ENCODE data around the gene SLC16A3. TPM values are rescaled to one million over a fixed set of nuclear protein-coding genes. Genes with fewer than 3 reads are reported as not detected.
A peak's percentile ranks its signal among the peaks of the same experiment; 100 is the strongest.

Gene SLC16A3
- total and polyA plus RNA-seq, 9 of the 15 experiments (the other 6 are each of a cell fraction or from before 2014, with no cell fraction given), result 0.11 to 5.4 (median 1.2) TPM; not detected in 2

DNA sequence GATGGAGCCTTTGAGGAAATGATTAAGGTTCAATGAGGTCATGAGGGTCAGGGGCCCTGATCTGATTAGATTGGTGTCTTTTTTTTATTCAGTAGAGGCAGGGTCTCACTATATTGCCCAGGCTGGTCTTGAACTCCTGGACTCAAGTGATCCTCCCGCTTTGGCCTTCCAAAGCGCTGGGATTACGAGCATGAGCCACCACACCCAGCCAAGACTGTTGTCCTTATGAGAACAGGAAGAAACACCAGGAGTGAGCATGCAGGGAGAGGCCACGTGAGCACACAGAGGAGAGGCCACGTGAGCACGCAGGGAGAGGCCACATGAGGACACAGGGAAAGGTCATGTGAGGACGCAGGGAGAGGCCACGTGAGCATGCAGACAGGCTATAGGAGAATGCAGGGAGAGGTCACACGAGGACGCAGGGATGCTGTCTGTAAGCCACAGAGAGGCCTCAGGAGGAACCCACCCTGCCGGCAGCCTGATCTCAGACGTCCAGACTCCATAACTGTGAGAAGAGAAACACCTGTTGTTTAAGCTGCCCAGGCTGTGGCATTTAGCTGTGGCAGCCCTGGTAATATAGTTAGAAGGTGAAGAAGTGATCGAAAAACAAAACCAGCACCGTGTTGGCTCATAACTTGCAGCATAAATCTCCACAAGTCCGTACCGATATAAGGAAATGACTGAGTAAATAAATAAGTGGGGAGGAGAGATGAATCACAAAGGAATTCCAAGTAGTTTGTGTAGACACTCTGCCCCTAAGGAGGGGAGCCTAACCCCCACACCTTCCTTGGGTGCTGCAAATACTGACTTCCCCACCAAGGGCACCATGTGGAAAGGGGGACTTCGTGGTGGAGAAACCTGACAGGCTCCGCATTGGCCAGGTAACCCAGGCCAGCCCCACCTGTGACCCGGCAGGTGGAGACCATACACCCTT lies 59.3 kb downstream of the SLC16A3 start (continued):
- TF ChIP-seq, protein P1, sequence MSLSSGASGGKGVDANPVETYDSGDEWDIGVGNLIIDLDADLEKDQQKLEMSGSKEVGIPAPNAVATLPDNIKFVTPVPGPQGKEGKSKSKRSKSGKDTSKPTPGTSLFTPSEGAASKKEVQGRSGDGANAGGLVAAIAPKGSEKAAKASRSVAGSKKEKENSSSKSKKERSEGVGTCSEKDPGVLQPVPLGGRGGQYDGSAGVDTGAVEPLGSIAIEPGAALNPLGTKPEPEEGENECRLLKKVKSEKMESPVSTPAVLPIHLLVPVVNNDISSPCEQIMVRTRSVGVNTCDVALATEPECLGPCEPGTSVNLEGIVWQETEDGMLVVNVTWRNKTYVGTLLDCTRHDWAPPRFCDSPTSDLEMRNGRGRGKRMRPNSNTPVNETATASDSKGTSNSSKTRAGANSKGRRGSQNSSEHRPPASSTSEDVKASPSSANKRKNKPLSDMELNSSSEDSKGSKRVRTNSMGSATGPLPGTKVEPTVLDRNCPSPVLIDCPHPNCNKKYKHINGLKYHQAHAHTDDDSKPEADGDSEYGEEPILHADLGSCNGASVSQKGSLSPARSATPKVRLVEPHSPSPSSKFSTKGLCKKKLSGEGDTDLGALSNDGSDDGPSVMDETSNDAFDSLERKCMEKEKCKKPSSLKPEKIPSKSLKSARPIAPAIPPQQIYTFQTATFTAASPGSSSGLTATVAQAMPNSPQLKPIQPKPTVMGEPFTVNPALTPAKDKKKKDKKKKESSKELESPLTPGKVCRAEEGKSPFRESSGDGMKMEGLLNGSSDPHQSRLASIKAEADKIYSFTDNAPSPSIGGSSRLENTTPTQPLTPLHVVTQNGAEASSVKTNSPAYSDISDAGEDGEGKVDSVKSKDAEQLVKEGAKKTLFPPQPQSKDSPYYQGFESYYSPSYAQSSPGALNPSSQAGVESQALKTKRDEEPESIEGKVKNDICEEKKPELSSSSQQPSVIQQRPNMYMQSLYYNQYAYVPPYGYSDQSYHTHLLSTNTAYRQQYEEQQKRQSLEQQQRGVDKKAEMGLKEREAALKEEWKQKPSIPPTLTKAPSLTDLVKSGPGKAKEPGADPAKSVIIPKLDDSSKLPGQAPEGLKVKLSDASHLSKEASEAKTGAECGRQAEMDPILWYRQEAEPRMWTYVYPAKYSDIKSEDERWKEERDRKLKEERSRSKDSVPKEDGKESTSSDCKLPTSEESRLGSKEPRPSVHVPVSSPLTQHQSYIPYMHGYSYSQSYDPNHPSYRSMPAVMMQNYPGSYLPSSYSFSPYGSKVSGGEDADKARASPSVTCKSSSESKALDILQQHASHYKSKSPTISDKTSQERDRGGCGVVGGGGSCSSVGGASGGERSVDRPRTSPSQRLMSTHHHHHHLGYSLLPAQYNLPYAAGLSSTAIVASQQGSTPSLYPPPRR (CRISPR knock-in tag; IDR thresholded peaks at IDR 0.05; ENCODE audit: borderline replicate concordance), result no peak
- TF ChIP-seq HDAC3 (IDR thresholded peaks at IDR 0.05; ENCODE audit: borderline replicate concordance, partially characterized antibody) (peak; percentile 90), ARID1B (IDR thresholded peaks at IDR 0.05) (peak; percentile 73; the same call in 1 of the 2 replicates), ZNF140 (CRISPR knock-in tag; IDR thresholded peaks at IDR 0.05) (no peak), YY1 (IDR thresholded peaks at IDR 0.05; ENCODE audit: borderline replicate concordance in 1 of 3, control insufficient read depth in 1 of 3, extremely low read depth in 1 of 3, insufficient read depth in 3 of 3, insufficient read length in 1 of 3, insufficient replicate concordance in 2 of 3, low read depth in 1 of 3, low read length in 2 of 3) (peak in 1 of 3 experiments; percentile 21), CBFB (CRISPR knock-in tag; IDR thresholded peaks at IDR 0.05) (no peak), ELF2 (CRISPR knock-in tag; IDR thresholded peaks at IDR 0.05) (0 out of 2 replicates have a peak, but pooled peaks have one; percentile 46), MYC (IDR thresholded peaks at IDR 0.05; ENCODE audit: low read depth, low read length) (peak; percentile 99), MYC (CRISPR knock-in tag; IDR thresholded peaks at IDR 0.05; ENCODE audit: borderline replicate concordance, low read depth) (no peak), SMAD1 (IDR thresholded peaks at IDR 0.05; ENCODE audit: low read depth, low read length, partially characterized antibody) (no peak), TCF7 (IDR thresholded peaks at IDR 0.05; ENCODE audit: borderline replicate concordance) (no peak), JUND (IDR thresholded peaks at IDR 0.05; ENCODE audit: borderline replicate concordance, low read depth, low read length) (peak; percentile 58), JUND (tag; IDR thresholded peaks at IDR 0.05; ENCODE audit: borderline replicate concordance, low read depth, low read length) (peak; percentile 80; the same call in 2 of the 3 replicates), ETV5 (CRISPR knock-in tag; IDR thresholded peaks at IDR 0.05; ENCODE audit: low read depth) (peak; percentile 59; the same call in 1 of the 2 replicates), RBM15 (IDR thresholded peaks at IDR 0.05; ENCODE audit: insufficient read depth, low read length) (no peak), ZNF121 (CRISPR knock-in tag; conservative IDR thresholded peaks at IDR 0.05) (peak; percentile 83)
- TF ChIP-seq, protein P2, sequence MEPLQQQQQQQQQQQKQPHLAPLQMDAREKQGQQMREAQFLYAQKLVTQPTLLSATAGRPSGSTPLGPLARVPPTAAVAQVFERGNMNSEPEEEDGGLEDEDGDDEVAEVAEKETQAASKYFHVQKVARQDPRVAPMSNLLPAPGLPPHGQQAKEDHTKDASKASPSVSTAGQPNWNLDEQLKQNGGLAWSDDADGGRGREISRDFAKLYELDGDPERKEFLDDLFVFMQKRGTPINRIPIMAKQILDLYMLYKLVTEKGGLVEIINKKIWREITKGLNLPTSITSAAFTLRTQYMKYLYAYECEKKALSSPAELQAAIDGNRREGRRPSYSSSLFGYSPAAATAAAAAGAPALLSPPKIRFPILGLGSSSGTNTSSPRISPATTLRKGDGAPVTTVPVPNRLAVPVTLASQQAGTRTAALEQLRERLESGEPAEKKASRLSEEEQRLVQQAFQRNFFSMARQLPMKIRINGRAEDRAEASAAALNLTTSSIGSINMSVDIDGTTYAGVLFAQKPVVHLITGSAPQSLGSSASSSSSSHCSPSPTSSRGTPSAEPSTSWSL (CRISPR knock-in tag; IDR thresholded peaks at IDR 0.05; ENCODE audit: borderline replicate concordance), result no peak
- TF ChIP-seq, protein P3, sequence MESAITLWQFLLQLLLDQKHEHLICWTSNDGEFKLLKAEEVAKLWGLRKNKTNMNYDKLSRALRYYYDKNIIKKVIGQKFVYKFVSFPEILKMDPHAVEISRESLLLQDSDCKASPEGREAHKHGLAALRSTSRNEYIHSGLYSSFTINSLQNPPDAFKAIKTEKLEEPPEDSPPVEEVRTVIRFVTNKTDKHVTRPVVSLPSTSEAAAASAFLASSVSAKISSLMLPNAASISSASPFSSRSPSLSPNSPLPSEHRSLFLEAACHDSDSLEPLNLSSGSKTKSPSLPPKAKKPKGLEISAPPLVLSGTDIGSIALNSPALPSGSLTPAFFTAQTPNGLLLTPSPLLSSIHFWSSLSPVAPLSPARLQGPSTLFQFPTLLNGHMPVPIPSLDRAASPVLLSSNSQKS (CRISPR knock-in tag; IDR thresholded peaks at IDR 0.05), result no peak
